Measurements from ENCODE around the gene KIF16B.

Gene KIF16B

DNA sequence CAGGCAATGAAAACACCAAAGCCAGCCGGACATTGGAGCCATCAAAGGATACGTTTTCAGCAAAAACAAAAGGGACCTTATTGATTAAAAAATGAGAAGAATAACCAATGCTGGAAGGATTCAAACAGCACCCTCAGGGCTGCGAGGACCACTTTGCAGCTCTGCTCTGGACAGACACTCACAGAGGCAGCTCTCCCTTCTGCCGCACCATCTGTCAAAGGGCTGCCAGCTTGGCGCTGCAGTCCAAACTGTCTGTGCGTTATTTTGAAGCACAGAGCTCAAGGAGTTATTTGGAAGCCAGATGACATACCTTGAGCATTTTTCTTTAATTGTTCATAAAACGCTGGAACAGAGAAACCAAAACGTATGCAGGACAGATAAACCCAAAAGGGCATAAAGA lies 85.2 kb downstream of the KIF16B start:
- DNase-seq (ENCODE audit: low read depth), result no peak
- H3K4me3 ChIP-seq (ENCODE audit: low read depth, low read length), result no peak overlapping the region
- TF ChIP-seq, protein P1, sequence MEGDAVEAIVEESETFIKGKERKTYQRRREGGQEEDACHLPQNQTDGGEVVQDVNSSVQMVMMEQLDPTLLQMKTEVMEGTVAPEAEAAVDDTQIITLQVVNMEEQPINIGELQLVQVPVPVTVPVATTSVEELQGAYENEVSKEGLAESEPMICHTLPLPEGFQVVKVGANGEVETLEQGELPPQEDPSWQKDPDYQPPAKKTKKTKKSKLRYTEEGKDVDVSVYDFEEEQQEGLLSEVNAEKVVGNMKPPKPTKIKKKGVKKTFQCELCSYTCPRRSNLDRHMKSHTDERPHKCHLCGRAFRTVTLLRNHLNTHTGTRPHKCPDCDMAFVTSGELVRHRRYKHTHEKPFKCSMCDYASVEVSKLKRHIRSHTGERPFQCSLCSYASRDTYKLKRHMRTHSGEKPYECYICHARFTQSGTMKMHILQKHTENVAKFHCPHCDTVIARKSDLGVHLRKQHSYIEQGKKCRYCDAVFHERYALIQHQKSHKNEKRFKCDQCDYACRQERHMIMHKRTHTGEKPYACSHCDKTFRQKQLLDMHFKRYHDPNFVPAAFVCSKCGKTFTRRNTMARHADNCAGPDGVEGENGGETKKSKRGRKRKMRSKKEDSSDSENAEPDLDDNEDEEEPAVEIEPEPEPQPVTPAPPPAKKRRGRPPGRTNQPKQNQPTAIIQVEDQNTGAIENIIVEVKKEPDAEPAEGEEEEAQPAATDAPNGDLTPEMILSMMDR (IDR thresholded peaks at IDR 0.05; ENCODE audit: insufficient read depth, low read depth, low read length, missing control alignments), result no peak

DNA sequence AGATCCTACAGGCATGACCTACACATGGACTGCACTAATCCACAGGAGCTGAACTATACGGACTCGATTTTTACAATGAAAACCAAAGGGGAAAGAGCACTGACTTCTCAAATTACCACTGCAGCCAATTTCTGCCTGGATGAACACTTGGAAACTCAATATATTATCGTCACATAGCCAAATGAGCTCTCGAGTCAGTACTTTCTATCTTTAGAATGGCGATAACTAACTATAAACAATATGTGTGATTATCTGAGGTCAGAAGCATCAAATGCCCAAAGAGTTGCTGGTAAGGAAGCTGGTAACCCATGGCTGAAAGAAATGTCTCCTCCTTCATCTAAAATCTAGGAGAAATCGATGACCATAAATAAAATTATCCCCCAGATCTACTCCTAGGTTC lies 86.7 kb downstream of the KIF16B start:
- no peak for DNase-seq (ENCODE audit: low read depth)
- H3K4me3 ChIP-seq (ENCODE audit: low read depth, low read length), result no peak overlapping the region
- TF ChIP-seq, protein P1 (IDR thresholded peaks at IDR 0.05; ENCODE audit: insufficient read depth, low read depth, low read length, missing control alignments), result no peak

DNA sequence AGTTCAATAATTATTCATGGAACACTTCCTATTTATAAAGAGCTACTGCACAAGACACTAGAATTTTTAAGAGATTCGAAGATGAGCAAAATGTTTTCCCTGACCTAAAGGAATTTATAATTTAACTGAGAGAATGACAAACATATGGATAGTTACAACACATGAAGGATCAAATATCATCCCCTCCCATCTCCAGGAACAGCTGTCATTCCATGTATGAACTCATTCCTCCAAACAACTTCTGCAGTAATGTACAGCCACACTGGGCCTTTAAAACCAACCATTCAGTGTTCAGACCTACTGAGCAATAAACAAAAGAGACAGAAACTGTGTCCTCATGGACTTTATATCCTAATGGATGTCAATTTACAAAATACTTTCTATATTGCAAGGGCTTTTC lies 87.8 kb downstream of the KIF16B start:
- TF ChIP-seq, protein P1 (IDR thresholded peaks at IDR 0.05; ENCODE audit: insufficient read depth, low read depth, low read length, missing control alignments), result no peak
- no peak for DNase-seq (ENCODE audit: low read depth)
- H3K4me3 ChIP-seq (ENCODE audit: low read depth, low read length), result no peak overlapping the region

DNA sequence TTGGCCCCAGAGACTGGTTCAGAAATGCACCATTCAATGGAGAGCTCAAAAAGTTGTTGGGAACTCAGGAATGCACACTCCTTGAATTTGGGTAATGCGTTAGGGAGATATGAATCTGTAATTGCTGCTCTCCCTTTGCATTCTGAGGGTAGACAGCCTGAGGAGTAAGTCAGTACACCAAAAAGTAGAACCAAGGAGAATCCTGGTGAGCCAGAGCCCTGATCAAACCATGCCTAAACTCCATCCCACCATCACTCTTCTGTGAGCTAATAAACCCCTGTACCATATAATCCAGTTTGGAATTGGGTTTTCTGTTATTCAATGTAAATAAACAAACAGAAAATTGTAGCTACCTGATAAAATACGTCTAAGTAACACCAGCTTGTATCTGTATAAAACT lies 90.2 kb downstream of the KIF16B start:
- H3K4me3 ChIP-seq (ENCODE audit: low read depth, low read length), result no peak overlapping the region
- TF ChIP-seq, protein P1 (IDR thresholded peaks at IDR 0.05; ENCODE audit: insufficient read depth, low read depth, low read length, missing control alignments), result no peak
- no peak for DNase-seq (ENCODE audit: low read depth)

DNA sequence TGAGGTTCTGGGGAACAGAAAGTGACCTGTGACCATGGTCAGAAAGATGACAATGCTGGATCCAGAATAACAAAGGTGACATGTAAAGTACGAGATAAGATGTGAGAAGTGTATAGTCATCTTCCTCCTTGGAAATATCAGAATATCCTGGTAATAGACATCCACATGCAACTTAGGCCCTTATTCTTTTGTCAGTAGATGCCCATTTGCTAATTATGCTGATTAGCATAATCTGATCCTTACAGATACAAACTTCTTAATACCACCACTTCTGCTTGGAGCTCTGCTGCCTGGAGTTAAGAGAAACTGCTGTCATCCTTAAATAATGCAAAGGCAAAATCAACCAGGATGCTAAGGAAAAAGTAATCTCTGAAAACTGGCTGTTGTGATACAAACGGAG lies 91.3 kb downstream of the KIF16B start:
- no peak for DNase-seq (ENCODE audit: low read depth)
- TF ChIP-seq, protein P1 (IDR thresholded peaks at IDR 0.05; ENCODE audit: insufficient read depth, low read depth, low read length, missing control alignments), result no peak
- no peak overlapping the region for H3K4me3 ChIP-seq (ENCODE audit: low read depth, low read length)

DNA sequence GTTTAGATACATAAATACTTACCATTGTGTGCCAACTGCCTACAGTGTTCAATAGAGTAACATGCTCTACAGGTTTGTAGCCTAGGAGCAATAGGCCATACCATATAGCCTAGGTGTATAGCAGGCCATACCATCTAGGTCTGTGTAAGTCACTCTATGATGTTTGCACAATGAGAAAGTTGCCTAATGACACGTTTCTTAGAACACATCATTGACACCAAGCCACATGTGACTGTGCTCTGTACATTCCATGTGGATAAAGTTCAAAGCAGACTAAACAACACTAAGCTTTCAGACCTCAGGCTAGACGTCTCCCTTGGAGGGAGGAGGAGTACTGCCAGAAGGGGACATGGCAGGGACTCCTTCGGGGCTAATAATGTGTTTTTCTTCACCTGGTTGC lies 93.6 kb downstream of the KIF16B start:
- TF ChIP-seq, protein P1 (IDR thresholded peaks at IDR 0.05; ENCODE audit: insufficient read depth, low read depth, low read length, missing control alignments), result no peak
- no peak for DNase-seq (ENCODE audit: low read depth)
- H3K4me3 ChIP-seq (ENCODE audit: low read depth, low read length), result no peak overlapping the region

DNA sequence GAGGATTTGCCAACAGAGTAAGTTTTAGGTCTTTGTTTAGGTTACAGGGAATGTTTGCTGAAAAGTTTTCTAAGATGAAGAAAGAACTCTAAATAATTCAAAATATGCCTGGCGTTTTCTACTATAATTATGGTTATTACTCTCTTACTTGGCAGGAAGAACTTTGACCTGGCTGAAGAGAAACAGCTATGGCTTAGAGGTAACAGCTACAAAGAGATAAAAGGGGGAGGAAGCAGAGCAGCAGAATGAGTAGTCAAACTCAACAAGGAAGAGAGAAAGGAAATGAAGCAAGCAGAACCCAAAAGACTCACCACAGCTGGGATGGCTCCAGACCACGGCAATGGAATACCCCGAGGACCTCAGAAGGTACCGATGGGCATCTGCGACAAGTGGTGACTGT lies 95.6 kb downstream of the KIF16B start:
- TF ChIP-seq, protein P1 (IDR thresholded peaks at IDR 0.05; ENCODE audit: insufficient read depth, low read depth, low read length, missing control alignments), result no peak
- H3K4me3 ChIP-seq (ENCODE audit: low read depth, low read length), result no peak overlapping the region
- no peak for DNase-seq (ENCODE audit: low read depth)
